Measurements from ENCODE around the gene GPATCH3.
"Not testable (repeated sequence)": the region's sequence is repeated elsewhere in the genome, so short reads cannot be mapped to it uniquely, and the experiment has no call there.

The GPATCH3 gene

DNA sequence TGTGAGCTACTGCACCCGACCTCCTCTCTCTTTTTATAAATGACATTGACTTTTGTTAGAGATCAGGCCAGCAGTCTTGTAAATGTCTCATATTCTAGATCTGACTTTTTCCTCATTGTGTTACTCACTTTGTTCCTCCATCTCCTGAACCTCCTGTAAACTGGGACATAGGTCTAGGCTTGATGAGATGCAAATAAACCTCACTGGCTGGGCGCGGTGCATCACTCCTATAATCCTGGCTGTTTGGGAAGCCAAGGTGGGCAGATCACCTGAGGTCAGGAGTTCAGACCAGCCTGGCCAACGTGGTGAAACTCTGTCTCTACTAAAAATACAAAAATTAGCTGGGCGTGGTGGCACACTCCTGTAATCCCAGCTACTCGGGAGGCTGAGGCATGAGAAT is 52.4 kb downstream of the GPATCH3 start:
- not testable (repeated sequence) for H3K4me3 ChIP-seq (ENCODE audit: insufficient read depth, low read depth, low read length); H3K4me1 ChIP-seq (ENCODE audit: control insufficient read depth, insufficient read depth, low read length); H3K9me3 ChIP-seq (ENCODE audit: control insufficient read depth, low read length); H3K27me3 ChIP-seq (ENCODE audit: control insufficient read depth, insufficient read depth, low read length, poor library complexity, severe bottlenecking); H3K27ac ChIP-seq (ENCODE audit: insufficient read depth, low read depth, low read length, poor library complexity, severe bottlenecking)
- H3K36me3 ChIP-seq (ENCODE audit: control insufficient read depth, insufficient read depth, low read length), result peaks cover 32% of the 10 kb centered on the region
- WGBS, 2 experiments, result 91% methylated on average over 6 of the region's 6 CpGs

DNA sequence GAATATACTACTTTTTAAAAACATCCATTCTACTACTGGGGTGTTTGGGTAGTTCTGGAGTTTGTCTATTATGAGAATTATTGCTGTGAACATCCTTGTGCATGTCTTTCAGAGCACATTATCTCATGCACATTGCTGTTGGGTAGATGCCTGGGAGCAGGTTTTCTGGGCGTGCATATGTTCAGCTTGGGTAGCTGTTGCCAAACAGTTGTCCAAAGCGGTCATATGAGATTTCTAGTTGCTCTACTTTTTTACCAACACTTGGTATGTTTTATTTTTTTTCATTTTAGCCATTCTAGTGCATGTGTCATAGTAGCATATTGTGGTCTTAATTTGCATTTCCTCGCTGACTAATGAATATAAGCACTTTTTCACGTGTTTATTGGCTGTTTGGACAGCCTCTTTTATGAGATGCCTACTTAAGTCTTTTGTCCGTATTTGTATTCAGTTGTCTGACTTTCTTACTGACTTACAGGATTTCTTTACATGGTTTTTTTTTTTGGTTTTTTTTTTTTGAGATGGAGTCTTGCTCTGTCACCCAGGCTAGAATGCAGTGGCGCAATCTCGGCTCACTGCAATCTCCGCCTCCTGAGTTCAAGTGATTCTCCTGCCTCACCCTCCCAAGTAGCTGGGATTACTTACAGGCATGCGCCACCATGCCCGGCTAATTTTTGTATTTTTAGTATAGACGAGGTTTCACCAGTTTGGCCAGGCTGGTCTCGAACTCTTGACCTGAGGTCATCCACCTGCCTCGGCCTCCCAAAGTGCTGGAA is 55.7 kb downstream of the GPATCH3 start:
- H3K9me3 ChIP-seq (ENCODE audit: control insufficient read depth, low read length), result no peaks in the 10 kb centered on the region
- no peaks in the 10 kb centered on the region for H3K27me3 ChIP-seq (ENCODE audit: control insufficient read depth, insufficient read depth, low read length, poor library complexity, severe bottlenecking)
- WGBS, 2 experiments, result 92 to 95% methylated on average over 13 of the region's 13 CpGs
- no peak overlapping the region for H3K4me3 ChIP-seq (ENCODE audit: insufficient read depth, low read depth, low read length)
- no peaks in the 10 kb centered on the region for H3K4me1 ChIP-seq (ENCODE audit: control insufficient read depth, insufficient read depth, low read length)
- H3K27ac ChIP-seq (ENCODE audit: insufficient read depth, low read depth, low read length, poor library complexity, severe bottlenecking), result no peak overlapping the region
- peaks cover 26% of the 10 kb centered on the region for H3K36me3 ChIP-seq (ENCODE audit: control insufficient read depth, insufficient read depth, low read length)
